Endothelial cell of umbilical vein (primary cell): ENCODE results near the gene GLB1L2. TPM values are rescaled to one million over a fixed set of nuclear protein-coding genes. Genes with fewer than 3 reads are reported as not detected.

Experiments used
- BruUV-seq: library from RNA; stranded (reverse); fragments of 400-500 nt; replicated peaks from 2 replicates; lab custom pipeline; 2021; lab: Mats Ljungman, UMichigan
- CTCF ChIA-PET: fragments of 300-600, 350-600 bp; sonication (Branson Sonifier 250); formaldehyde crosslinking; loops from one replicate; lab custom pipeline; 2021; ENCODE audit warnings: antibody characterized with exemption, inconsistent platforms; lab: Charles Lee
- POLR2A ChIA-PET: fragments of 300-600, 350-600 bp; sonication (Branson Sonifier 250); formaldehyde crosslinking; loops from one replicate; lab custom pipeline; 2021; ENCODE audit warnings: antibody characterized with exemption, inconsistent platforms; lab: Charles Lee
- DNase-seq: peaks from one replicate; pipeline ENCODE4 v3.0.0-alpha.2; 2011; ENCODE audit warnings: low read depth, low spot score
- FAIRE-seq: peaks from 2 replicates; lab custom pipeline; 2011; peaks lifted over from hg19 to GRCh38; lab: Jason Lieb, UNC
- H2AFZ ChIP-seq: 2 replicates; pipeline ENCODE4 v1.6.0; 2012; ENCODE audit warnings: low read depth, low read length, control low read depth, inconsistent platforms
- H3K27ac ChIP-seq: 2 replicates; pipeline ENCODE4 v1.5.1; 2011; ENCODE audit warnings: low read depth, mild to moderate bottlenecking, control low read depth, low read length, moderate library complexity; ENCODE audit not compliant: insufficient read depth
- H3K27me3 ChIP-seq, 2 experiments: 2 replicates each; pipeline versions ENCODE4 v1.6.0 to v1.6.1; 2011; ENCODE audit warnings: low read length in 2 of 2, mixed read lengths in 1 of 2; ENCODE audit not compliant: control insufficient read depth in 2 of 2, insufficient read depth in 2 of 2
- H3K36me3 ChIP-seq, 2 experiments: 2 replicates in 1 of 2; 3 replicates in 1 of 2; pipeline ENCODE4 v1.5.1; 2011; ENCODE audit warnings: low read length in 2 of 2, mild to moderate bottlenecking in 1 of 2, moderate library complexity in 1 of 2; ENCODE audit not compliant: control insufficient read depth in 2 of 2, insufficient read depth in 2 of 2; ENCODE audit errors: extremely low read depth in 1 of 2
- H3K4me1 ChIP-seq: 3 replicates; pipeline ENCODE4 v1.5.1; 2011; ENCODE audit warnings: mild to moderate bottlenecking, low read length; ENCODE audit not compliant: control insufficient read depth, insufficient read depth; ENCODE audit errors: extremely low read depth
- H3K4me2 ChIP-seq: 2 replicates; pipeline ENCODE4 v1.6.1; 2011; ENCODE audit warnings: low read length, control low read depth, mixed read lengths; ENCODE audit not compliant: insufficient read depth
- H3K4me3 ChIP-seq, 3 experiments: fragments of 200-600 bp in 1 of 3; sonication (generic), shearing (Covaris generic) in 1 of 3; replicated peaks in 1 of 3; 2 replicates each; pipeline ENCODE4 v1.5.1; 2011 to 2016; ENCODE audit warnings: control low read depth in 3 of 3, low read length in 3 of 3, mild to moderate bottlenecking in 2 of 3, inconsistent platforms in 1 of 3, low read depth in 1 of 3, moderate library complexity in 1 of 3; ENCODE audit not compliant: insufficient read depth in 1 of 3
- H3K79me2 ChIP-seq: 2 replicates; pipeline ENCODE4 v1.6.0; 2012; ENCODE audit warnings: low read length, inconsistent platforms; ENCODE audit not compliant: control insufficient read depth, insufficient read depth
- H3K9ac ChIP-seq: replicated peaks from 2 replicates; pipeline ENCODE3; 2011; ENCODE audit warnings: low read length, control low read depth; ENCODE audit not compliant: insufficient read depth; ENCODE audit errors: extremely low read depth
- H3K9me1 ChIP-seq: replicated peaks from 3 replicates; pipeline ENCODE4 v1.6.0; 2011; ENCODE audit warnings: mild to moderate bottlenecking, low read length; ENCODE audit not compliant: control insufficient read depth, insufficient read depth; ENCODE audit errors: extremely low read depth
- H3K9me3 ChIP-seq: replicated peaks from 2 replicates; pipeline ENCODE4 v1.5.1; 2012; ENCODE audit warnings: low read length, inconsistent platforms; ENCODE audit not compliant: control insufficient read depth, insufficient read depth
- H4K20me1 ChIP-seq: replicated peaks from 2 replicates; pipeline ENCODE3; 2011; ENCODE audit warnings: mild to moderate bottlenecking, low read length; ENCODE audit not compliant: control insufficient read depth, insufficient read depth; ENCODE audit errors: extremely low read depth
- CTCF ChIP-seq, 2 donors: IDR thresholded peaks; 1 replicate in 1 of 2; 2 replicates in 1 of 2; pipeline ENCODE4 v1.5.1; 2011; ENCODE audit warnings: low read length in 2 of 2, mild to moderate bottlenecking in 2 of 2, moderate library complexity in 2 of 2, control low read depth in 1 of 2, inconsistent platforms in 1 of 2, low read depth in 1 of 2; ENCODE audit not compliant: insufficient read depth in 1 of 2; ENCODE audit errors: extremely low read depth in 1 of 2
- EZH2 ChIP-seq: IDR thresholded peaks from 2 replicates; pipeline ENCODE4 v1.6.1; 2012; ENCODE audit warnings: borderline replicate concordance, low read depth, mild to moderate bottlenecking, moderate library complexity, low read length, inconsistent platforms; ENCODE audit not compliant: severe bottlenecking
- FOS ChIP-seq: IDR thresholded peaks from 2 replicates; pipeline ENCODE4 v1.6.1; 2011; ENCODE audit warnings: mild to moderate bottlenecking, low read length, moderate library complexity, borderline replicate concordance; ENCODE audit not compliant: insufficient read depth
- GATA2 ChIP-seq: IDR thresholded peaks from 2 replicates; pipeline ENCODE4 v1.7.0; 2011; ENCODE audit warnings: low read depth, mild to moderate bottlenecking, moderate library complexity, mixed read lengths, low read length; ENCODE audit not compliant: insufficient read length, insufficient read depth
- JUN ChIP-seq: IDR thresholded peaks from 2 replicates; pipeline ENCODE4 v1.6.1; 2011; ENCODE audit warnings: borderline replicate concordance, low read depth; ENCODE audit not compliant: insufficient read length, insufficient read depth
- MAX ChIP-seq: IDR thresholded peaks from 2 replicates; pipeline ENCODE4 v1.6.1; 2011; ENCODE audit not compliant: insufficient read depth, insufficient read length
- MYC ChIP-seq: IDR thresholded peaks from one replicate; pipeline ENCODE4 v1.6.1; 2011; ENCODE audit warnings: mild to moderate bottlenecking, low read depth, low read length
- POLR2A ChIP-seq: IDR thresholded peaks from 2 replicates; pipeline ENCODE4 v1.6.1; 2012; ENCODE audit warnings: low read depth, mild to moderate bottlenecking, control low read depth, low read length
- POLR2AphosphoS5 ChIP-seq: IDR thresholded peaks from 2 replicates; pipeline ENCODE4 v1.6.1; 2012; ENCODE audit warnings: low read depth, mild to moderate bottlenecking, control low read depth, low read length, moderate library complexity; ENCODE audit not compliant: insufficient read depth
- dilution Hi-C: fragments of 300-500 bp; cut with MboI; formaldehyde crosslinking; loops from one replicate; pipeline ENCODE4 v1.15.0; 2019; ENCODE audit warnings: low sequenced_read_pairs; ENCODE audit not compliant: extremely low pct_ligation_motif_present
- intact Hi-C: fragments of 100-400 bp; cut with micrococcal nuclease; formaldehyde crosslinking; loops from one replicate; pipeline ENCODE4 v1.10.0; 2022
- polyA plus RNA-seq, 4 experiments: library from polyadenylated mRNA; depleted of rRNA in 3 of 4; stranded (reverse) in 3 of 4; unstranded in 1 of 4; fragments of >200 nt; gene quantifications; 2 replicates each; pipeline versions ENCODE4 v1.2.1 to v1.2.3, GENCODE V29; 2011 to 2012; ENCODE audit warnings: missing spikeins in 1 of 4
- total RNA-seq: library from RNA; stranded (reverse); gene quantifications from 2 replicates; pipeline ENCODE4 v1.2.3, GENCODE V29; 2021

The GLB1L2 gene
- total and polyA plus RNA-seq, 2 donors (not counting 3 experiments of a cell fraction or from before 2014, with no cell fraction given): 0.55 to 0.59 TPM

GRCh38 chr11:134379241-134379640 is 47.5 kb downstream of the GLB1L2 start:
- Histone ChIP-seq H3K36me3 (no peaks in the 10 kb centered on the region), H4K20me1 (no peaks in the 10 kb centered on the region), H3K4me1 (no peaks in the 10 kb centered on the region), H3K4me3 (no peak overlapping the region), H2AFZ (no peak overlapping the region), H3K27me3 (no peaks in the 10 kb centered on the region), H3K4me2 (no peak overlapping the region), H3K9me1 (no peaks in the 10 kb centered on the region), H3K9me3 (no peaks in the 10 kb centered on the region), H3K9ac (no peak overlapping the region), H3K27ac (no peak overlapping the region), H3K79me2 (no peaks in the 10 kb centered on the region)
- TF ChIP-seq POLR2A (no peak), CTCF (IDR thresholded peaks at IDR 0.05; ENCODE audit: extremely low read depth in 1 of 2, insufficient read depth in 1 of 2, low read depth in 1 of 2, low read length in 2 of 2) (no peak), POLR2AphosphoS5 (no peak), MYC (no peak), JUN (no peak), EZH2 (no peak), FOS (no peak), MAX (no peak), GATA2 (no peak)
- dilution Hi-C loops: no loop called here
- FAIRE-seq (no peak), DNase-seq (no peak)
- POLR2A ChIA-PET: no interaction called here
- CTCF ChIA-PET: no interaction called here
- intact Hi-C loops: no loop called here
- no TSS peak for BruUV-seq
